Subcutaneous adipose tissue (tissue), 4 donors: ENCODE results near the gene MT1F. TPM values are rescaled to one million over a fixed set of nuclear protein-coding genes. Genes with fewer than 3 reads are reported as not detected.

Source experiments
- CTCF ChIP-seq: fragments of 450-650 bp; IDR thresholded peaks from one replicate; pipeline ENCODE4 v1.5.1; 2016; ENCODE audit warnings: low read depth, mild to moderate bottlenecking, control low read depth, antibody characterized with exemption, moderate library complexity
- total RNA-seq, 4 donors: library from RNA; depleted of rRNA; stranded (reverse); fragments of >200 nt; gene quantifications; one replicate each; pipeline ENCODE4 v1.1.0, GENCODE V29; 2016

MT1F gene
- total RNA-seq, 4 donors from 2014 or later, result 9.2 to 55.1 (median 11.8) TPM

DNA sequence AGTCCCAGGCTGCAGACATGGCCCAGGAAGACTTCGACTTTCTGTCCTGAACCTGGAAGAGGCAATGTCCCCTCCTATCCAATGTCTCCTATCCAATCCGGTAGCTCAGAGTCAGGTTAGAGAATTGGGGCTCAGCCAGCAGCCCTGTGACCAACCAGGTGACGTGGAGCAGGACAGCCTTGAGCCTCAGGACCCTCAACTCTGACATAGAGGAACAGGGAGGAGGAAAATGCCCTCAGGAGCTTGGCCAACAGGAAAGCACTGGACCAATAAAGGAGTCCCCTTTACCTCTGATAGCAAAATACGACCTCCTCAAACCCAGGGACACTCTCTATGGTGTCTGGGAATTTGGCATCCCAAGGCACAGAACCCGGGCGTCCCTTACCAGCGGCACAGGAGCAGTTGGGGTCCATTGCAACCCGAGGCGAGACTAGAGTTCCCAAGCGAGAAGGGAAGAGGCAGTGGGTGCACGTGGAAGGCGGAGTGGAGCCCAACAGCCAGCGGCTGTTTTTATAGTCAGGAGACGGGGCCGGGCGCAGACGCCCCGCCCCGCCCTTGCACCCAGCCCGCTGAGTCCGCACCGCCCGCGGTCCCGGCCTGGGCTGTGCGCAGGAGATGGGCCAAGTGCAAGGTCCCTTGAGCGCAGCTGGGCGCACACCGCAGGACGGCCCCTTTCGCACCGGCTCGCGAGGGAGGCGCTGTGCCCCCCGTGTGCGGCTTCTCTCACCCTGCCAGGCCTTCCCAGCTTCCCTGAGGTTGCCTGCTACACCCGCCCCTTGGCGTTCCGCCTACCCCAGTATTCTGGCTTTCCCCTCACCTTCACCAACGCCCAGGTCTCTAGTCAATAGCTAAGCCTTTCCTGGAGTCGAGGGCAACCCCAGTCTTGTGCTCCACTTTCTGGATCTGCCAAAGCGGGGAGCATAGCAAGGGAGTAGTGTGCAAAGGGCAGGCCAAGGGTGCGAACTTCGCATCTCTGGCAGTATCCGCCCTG lies 10.1 kb downstream of the MT1F start, which contains the start of gene MT1G:
MT1G (minus strand) TSS at position 485 of the 991 bp plus-strand sequence; CDS start at position 413, 72 bp downstream.
- no peak for TF ChIP-seq CTCF

GRCh38 chr16:56669005-56669839 lies 11.5 kb downstream of the MT1F start, which contains the start of gene MT1H:
Gene MT1H, plus strand, starts transcription at chr16:56669814. Its CDS starts 71 bp downstream, at chr16:56669885.
- TF ChIP-seq CTCF, result no peak

DNA sequence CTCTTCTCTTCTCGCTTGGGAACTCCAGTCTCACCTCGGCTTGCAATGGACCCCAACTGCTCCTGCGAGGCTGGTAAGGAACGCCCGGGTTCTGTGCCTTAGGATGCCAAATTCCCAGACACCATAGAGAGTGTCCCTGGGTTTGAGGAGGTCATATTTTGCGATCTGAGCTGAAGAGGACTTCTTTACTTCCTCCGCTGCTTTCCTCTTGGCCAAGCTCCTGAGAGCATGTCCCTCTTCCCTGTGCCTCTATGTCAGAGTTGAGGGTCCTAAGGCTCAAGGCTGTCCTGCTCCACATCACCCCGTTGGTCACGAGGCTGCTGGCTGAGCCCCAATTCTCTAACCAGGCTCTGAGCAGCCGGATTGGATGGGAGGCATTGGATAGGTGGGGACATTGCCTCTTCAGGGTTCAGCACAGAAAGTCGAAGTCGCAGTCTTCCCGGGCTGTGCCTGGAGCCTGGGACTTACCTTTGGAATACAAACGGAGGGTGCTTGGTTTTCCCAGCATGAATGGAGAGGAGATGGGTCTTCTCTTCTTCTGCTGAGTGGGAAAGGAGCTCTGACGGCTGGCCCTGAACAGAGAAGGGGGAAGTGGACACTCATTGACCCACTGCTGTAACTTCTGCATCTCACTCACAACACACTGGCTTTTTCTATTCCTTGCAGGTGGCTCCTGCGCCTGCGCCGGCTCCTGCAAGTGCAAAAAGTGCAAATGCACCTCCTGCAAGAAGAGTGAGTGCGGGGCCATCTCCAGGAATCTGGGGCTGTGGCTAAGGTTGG lies 12.3 kb downstream of the MT1F start:
- no peak for TF ChIP-seq CTCF

DNA sequence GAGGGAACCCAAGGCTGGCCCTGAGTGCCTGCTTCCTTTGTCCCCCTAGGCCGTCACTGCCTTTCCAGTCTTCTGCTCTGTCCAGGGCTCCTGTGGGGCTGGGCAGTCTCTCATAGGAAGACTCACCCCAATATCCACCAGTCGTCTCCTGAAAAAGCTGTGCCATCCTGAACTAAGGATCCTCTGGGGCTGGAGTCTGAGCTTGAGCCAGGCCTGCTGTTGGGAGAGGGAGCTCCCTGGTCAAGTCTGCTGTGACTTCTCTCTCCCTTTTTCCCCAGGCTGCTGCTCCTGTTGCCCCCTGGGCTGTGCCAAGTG lies 12.8 kb downstream of the MT1F start:
- TF ChIP-seq CTCF, result no peak

- TF ChIP-seq CTCF, result no peak
Observed at GRCh38 chr16:56672761-56673536, 15.2 kb downstream of the MT1F start.

DNA sequence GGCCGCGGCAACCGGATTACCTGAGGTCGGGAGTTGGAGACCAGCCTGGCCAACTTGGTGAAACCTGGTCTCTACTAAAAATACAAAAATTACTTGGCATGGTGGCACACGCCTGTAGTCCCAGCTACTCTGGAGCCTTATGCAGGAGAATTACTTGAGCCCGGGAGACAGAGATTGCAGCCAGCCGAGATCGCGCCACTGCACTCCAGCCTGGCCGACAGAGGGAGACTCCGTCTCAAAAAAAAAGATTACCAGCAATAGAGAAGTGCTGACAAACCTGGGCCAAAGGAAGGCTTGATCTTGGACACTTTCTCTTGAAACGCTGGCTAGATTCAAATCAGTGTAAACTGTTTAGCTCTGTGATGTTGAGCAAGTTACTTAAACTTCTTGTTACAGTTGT lies 16.2 kb downstream of the MT1F start:
- TF ChIP-seq CTCF, result no peak
